RWPE2 (cell line): ENCODE measurements around the gene TMEM187.

ENCODE experiments used
- ATAC-seq: fragments of 200-7000 bp; cut with Tn5 transposase; 3 replicates; pipeline ENCODE4 v1.9.1; 2021; ENCODE audit warnings: low read depth
- DNase-seq: peaks from one replicate; pipeline ENCODE4 v3.0.0-alpha.2; 2020; ENCODE audit warnings: low spot score
- H3K27ac ChIP-seq: fragments of 450-650 bp; 2 replicates; pipeline ENCODE4 v1.5.1; 2017; ENCODE audit warnings: mild to moderate bottlenecking; ENCODE audit not compliant: poor library complexity, severe bottlenecking
- H3K27me3 ChIP-seq: fragments of 250-450 bp; sonication (Bioruptor Pico); 2 replicates; pipeline ENCODE4 v1.5.1; 2021; ENCODE audit warnings: mild to moderate bottlenecking, moderate library complexity; ENCODE audit not compliant: insufficient read depth, poor library complexity, severe bottlenecking
- H3K36me3 ChIP-seq: fragments of 250-450 bp; sonication (Bioruptor Pico); 2 replicates; pipeline ENCODE4 v1.5.1; 2020; ENCODE audit warnings: low read depth, mild to moderate bottlenecking, moderate library complexity
- H3K4me1 ChIP-seq: fragments of 250-450 bp; sonication (Bioruptor Pico); 2 replicates; pipeline ENCODE4 v1.5.1; 2021; ENCODE audit warnings: mild to moderate bottlenecking, moderate library complexity; ENCODE audit not compliant: insufficient read depth, poor library complexity, severe bottlenecking
- H3K4me3 ChIP-seq: fragments of 250-450 bp; sonication (Bioruptor Pico); 2 replicates; pipeline ENCODE4 v1.5.1; 2021; ENCODE audit warnings: mild to moderate bottlenecking, moderate library complexity; ENCODE audit not compliant: severe bottlenecking
- H3K9me3 ChIP-seq: fragments of 250-450 bp; sonication (Bioruptor Pico); 2 replicates; pipeline ENCODE4 v1.5.1; 2021; ENCODE audit warnings: mild to moderate bottlenecking, moderate library complexity; ENCODE audit not compliant: severe bottlenecking
- TF ChIP-seq, protein P1 (sequence below): fragments of 450-650 bp; IDR thresholded peaks from one replicate; pipeline ENCODE4 v1.5.1; 2017; ENCODE audit warnings: mild to moderate bottlenecking, moderate library complexity; ENCODE audit not compliant: poor library complexity, severe bottlenecking

Gene TMEM187

DNA sequence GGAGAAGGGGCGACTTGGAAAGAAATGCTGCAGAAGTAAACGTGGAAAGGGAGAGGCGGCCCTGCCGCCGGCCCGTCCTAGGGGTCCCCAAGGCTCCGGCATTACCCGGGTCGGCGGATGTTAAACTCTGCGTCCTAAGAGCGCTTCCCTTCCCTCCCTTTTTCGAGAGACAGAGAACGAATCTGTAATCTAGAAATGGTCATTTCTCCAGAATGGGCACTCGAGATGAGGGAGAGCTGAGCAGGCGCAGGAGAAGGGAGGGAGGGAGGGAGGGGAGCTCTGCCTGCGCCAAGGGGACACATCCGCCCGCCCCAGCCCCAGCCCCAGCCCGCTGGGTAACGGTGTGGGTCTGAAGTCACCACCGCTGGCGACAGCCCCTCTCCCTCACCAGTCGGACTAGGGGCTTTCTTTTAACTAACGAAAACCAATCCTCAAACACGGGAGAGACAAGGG lies 2.6 kb upstream of the TMEM187 start:
- H3K36me3 ChIP-seq = peaks cover 25% of the 10 kb centered on the region
- no peak for ATAC-seq
- peak overlapping the region; percentile 92 for H3K27ac ChIP-seq
- H3K9me3 ChIP-seq = no peaks in the 10 kb centered on the region
- DNase-seq = no peak
- H3K4me3 ChIP-seq = peak overlapping the region; percentile 88
- TF ChIP-seq, protein P1, sequence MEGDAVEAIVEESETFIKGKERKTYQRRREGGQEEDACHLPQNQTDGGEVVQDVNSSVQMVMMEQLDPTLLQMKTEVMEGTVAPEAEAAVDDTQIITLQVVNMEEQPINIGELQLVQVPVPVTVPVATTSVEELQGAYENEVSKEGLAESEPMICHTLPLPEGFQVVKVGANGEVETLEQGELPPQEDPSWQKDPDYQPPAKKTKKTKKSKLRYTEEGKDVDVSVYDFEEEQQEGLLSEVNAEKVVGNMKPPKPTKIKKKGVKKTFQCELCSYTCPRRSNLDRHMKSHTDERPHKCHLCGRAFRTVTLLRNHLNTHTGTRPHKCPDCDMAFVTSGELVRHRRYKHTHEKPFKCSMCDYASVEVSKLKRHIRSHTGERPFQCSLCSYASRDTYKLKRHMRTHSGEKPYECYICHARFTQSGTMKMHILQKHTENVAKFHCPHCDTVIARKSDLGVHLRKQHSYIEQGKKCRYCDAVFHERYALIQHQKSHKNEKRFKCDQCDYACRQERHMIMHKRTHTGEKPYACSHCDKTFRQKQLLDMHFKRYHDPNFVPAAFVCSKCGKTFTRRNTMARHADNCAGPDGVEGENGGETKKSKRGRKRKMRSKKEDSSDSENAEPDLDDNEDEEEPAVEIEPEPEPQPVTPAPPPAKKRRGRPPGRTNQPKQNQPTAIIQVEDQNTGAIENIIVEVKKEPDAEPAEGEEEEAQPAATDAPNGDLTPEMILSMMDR = no peak
- H3K27me3 ChIP-seq = no peaks in the 10 kb centered on the region
- H3K4me1 ChIP-seq = no peaks in the 10 kb centered on the region

GRCh38 chrX:153970357-153971123 lies 2.0 kb upstream of the TMEM187 start:
- peak overlapping the region; percentile 92 for H3K27ac ChIP-seq
- DNase-seq (no peak), ATAC-seq (peak; percentile 7; the same call in 1 of the 3 replicates)
- peaks cover 25% of the 10 kb centered on the region for H3K36me3 ChIP-seq
- H3K9me3 ChIP-seq = no peaks in the 10 kb centered on the region
- TF ChIP-seq, protein P1 = no peak
- H3K4me3 ChIP-seq = peak overlapping the region; percentile 88
- H3K27me3 ChIP-seq = no peaks in the 10 kb centered on the region
- H3K4me1 ChIP-seq = no peaks in the 10 kb centered on the region

DNA sequence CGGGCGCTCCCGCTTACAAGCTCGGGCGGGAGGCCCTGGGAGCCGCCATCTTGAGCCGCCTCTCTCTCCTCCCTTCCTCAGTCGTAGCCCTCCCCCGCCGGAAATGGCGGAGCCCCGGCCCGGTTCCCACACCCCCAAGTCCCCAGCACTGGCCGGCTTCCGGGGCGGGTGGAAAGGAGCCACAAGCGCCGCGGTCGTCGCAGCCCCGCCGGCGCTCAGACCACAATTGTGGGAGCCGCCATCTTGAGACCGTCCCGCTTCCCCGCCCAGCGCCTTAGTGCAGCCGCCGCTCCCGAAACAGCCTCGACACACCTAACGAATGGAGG lies 1.5 kb upstream of the TMEM187 start:
- peak; percentile 66 for ATAC-seq
- peak; percentile 84 for DNase-seq
- peak overlapping the region; percentile 88 for H3K4me3 ChIP-seq
- peaks cover 25% of the 10 kb centered on the region for H3K36me3 ChIP-seq
- H3K27me3 ChIP-seq = no peaks in the 10 kb centered on the region
- no peaks in the 10 kb centered on the region for H3K9me3 ChIP-seq
- peak overlapping the region; percentile 92 for H3K27ac ChIP-seq
- TF ChIP-seq, protein P1 = no peak
- no peaks in the 10 kb centered on the region for H3K4me1 ChIP-seq

DNA sequence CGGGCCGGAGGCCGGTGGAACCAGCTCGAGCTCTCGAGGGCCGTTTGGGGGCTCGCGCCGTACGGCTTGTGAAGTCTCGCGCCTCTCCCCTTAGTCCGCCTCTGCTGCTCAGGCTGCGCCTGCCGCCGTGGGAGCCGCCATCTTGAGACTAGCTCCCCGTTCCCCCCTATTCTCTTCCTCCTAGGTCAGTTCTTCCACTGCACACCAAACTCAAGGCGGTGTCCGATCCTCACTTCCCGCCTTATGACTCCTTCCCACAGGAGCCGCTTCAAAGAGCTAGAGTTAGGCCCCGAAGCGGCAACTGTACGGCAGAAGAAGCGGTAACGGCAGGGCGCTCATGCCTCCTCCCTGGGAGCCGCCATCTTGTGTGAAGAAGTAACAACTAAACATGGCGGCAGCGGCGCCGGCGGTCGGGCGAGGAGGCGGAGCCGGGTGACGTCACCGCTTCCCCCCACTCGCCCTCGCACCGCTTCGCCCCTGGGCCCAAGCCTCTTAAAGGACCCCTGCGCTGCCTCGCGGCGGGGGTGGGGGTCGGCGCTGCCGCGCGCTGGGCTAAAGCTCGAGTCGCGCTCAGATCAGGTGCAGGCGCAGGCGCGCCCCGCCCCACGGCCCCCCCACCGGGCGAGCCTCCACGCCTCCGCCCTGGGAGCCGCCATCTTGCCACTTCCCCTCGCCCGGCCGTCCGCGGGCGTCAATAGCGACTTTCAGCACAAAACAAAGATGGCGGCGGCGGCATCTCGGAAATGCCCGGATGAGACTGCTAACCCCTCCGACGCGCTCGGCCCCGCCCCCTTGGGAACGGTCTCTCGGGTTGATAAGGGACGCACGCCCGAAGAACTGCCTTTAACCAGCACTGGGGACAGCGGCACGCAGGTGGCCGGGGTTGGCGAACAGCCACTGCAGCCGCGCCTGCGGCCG lies 845 bp upstream of the TMEM187 start, which contains the start of gene HCFC1:
Gene HCFC1, minus strand, starts transcription at position 369 of the 918 bp plus-strand sequence. CDS start 978 bp downstream, outside the sequence.
- H3K36me3 ChIP-seq = peaks cover 25% of the 10 kb centered on the region
- peak; percentile 43 for ATAC-seq
- peak within 1 kb of the TSS; percentile 92 for H3K27ac ChIP-seq
- TF ChIP-seq, protein P1 = no peak
- no peaks in the 10 kb centered on the region for H3K9me3 ChIP-seq
- no peaks in the 10 kb centered on the region for H3K4me1 ChIP-seq
- peak within 1 kb of the TSS; percentile 88 for H3K4me3 ChIP-seq
- DNase-seq = peak; percentile 83
- H3K27me3 ChIP-seq = no peaks in the 10 kb centered on the region
